C4-2B (cell line): ENCODE results near the gene SSU72.

Source experiments
- CTCF ChIP-seq: fragments of 450-650 bp; conservative IDR thresholded peaks from 2 replicates; pipeline ENCODE4 v1.5.1; 2017; ENCODE audit warnings: mild to moderate bottlenecking
- ZFX ChIP-seq: fragments of 450-650 bp; IDR thresholded peaks from 2 replicates; pipeline ENCODE4 v1.6.1; 2017

GRCh38 chr1:1534401-1535154, 40.1 kb downstream of the SSU72 start:
- TF ChIP-seq CTCF (no peak), ZFX (no peak)
